ENCODE results near the gene PLA2G5.

- no peak for TF ChIP-seq CTCF (IDR thresholded peaks at IDR 0.05)
- no peak for TF ChIP-seq EP300 (IDR thresholded peaks at IDR 0.05)
- TF ChIP-seq POLR2A (IDR thresholded peaks at IDR 0.05; ENCODE audit: low read depth): no peak
- no peak for TF ChIP-seq POLR2AphosphoS5 (IDR thresholded peaks at IDR 0.05)
Measured at GRCh38 chr1:20137055-20137454, 67.1 kb downstream of the PLA2G5 start.
